GM12874 (cell line): ENCODE data around the gene KPTN.

ENCODE experiments used
- TF ChIP-seq, protein P1 (sequence below): IDR thresholded peaks from 2 replicates; pipeline ENCODE4 v1.5.1; 2011; ENCODE audit warnings: low read depth, mild to moderate bottlenecking, control low read depth, low read length, moderate library complexity; ENCODE audit not compliant: insufficient read depth

Gene KPTN

DNA sequence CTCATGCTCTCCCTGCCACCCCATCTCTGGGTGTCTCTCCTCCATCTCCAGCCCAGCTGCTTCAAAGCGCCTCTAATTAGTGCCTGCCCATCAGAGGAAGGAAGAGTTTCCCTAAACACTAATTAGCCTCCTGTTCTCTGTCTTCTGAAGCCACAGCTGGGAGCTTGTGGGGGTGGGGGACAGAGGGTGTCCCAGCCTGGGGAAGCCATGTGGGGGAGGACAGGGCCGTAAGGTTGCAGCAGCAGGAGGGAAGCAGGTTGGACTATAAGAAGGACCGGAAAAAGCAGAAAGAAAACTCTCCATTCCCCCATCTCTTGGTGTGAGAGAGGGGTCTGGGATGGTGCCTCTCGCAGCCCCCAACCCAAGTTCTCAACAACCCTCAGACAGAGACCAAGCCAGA lies 38.5 kb downstream of the KPTN start:
- TF ChIP-seq, protein P1, sequence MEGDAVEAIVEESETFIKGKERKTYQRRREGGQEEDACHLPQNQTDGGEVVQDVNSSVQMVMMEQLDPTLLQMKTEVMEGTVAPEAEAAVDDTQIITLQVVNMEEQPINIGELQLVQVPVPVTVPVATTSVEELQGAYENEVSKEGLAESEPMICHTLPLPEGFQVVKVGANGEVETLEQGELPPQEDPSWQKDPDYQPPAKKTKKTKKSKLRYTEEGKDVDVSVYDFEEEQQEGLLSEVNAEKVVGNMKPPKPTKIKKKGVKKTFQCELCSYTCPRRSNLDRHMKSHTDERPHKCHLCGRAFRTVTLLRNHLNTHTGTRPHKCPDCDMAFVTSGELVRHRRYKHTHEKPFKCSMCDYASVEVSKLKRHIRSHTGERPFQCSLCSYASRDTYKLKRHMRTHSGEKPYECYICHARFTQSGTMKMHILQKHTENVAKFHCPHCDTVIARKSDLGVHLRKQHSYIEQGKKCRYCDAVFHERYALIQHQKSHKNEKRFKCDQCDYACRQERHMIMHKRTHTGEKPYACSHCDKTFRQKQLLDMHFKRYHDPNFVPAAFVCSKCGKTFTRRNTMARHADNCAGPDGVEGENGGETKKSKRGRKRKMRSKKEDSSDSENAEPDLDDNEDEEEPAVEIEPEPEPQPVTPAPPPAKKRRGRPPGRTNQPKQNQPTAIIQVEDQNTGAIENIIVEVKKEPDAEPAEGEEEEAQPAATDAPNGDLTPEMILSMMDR, result no peak

DNA sequence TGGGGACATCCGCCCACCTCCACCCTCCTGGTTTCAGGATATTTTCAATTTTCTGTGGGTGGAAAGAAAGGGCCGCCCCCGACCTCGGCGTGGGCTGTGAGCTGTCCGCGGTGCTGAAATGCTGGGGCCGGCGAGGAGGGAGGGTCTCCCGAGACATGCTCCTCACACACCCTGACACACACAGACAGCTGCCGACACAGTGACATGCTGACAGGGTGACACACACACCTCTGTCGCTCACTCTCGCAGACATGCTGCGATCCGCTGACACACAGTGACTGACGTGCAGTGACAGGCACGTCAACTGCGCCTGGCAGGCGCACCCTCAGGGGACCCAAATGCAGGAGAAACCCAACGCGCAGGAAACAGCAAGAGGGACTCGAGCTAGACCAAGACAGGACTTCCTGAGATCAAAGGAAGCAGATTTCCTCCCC lies 39.6 kb downstream of the KPTN start:
- TF ChIP-seq, protein P1, result no peak

DNA sequence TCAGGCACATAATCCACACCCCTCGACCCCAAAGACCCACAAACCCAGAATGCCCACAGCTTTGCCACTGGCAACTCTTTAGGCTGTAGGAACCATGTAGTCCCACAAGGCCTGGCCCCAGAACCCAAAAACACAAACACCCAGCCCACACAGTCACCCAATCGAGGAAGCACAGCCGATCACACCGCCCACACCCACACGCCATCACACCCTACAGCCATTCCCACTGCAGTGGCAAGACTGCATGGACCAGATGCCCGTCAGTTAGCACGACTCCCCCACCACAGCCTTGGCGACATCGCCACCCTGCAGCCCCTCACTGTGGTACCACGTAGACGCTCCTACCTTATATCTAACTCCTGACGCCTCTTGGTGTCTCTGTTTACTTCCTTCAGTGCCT lies 40.7 kb downstream of the KPTN start:
- TF ChIP-seq, protein P1, result no peak

DNA sequence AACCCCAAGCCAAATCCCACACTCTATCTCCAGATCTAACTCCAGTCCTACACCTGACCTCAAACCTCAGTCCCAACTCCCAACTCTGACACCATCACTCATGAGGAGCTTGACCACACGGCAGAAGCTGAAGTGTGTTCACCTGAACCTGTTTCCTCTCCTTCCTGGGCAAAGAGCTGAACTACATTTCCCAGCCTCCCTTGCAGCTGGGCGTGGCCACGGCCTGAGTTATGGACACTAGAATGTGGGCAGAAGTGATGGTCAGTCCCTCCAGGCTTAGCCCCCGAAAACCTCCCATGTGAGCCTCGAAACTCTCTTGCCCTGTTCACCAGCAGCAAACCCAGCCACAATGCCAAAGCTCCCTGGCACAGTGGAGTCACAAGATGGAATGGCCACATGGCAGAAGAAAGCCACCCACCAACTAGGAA lies 45.2 kb downstream of the KPTN start:
- TF ChIP-seq, protein P1, result no peak

DNA sequence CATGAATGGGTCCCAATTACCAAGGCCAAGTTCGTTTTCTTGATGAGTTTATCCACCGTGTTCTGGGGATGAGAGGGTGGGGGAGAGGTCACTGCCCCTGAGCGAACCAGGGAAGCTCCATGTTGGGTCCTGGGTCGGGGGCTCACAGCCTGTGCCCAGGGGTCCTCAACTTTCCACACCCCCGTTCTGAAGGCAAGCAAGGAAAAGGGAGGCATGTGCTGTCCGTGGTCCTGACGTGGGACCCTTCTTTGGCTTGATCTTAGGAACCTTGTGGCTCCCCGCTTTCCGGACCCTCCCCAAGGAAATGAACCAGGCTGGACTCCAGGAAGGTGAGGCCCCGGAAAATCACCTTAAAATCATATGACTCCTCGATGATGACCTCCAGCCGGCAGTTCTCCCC lies 46.5 kb downstream of the KPTN start:
- TF ChIP-seq, protein P1, result no peak

DNA sequence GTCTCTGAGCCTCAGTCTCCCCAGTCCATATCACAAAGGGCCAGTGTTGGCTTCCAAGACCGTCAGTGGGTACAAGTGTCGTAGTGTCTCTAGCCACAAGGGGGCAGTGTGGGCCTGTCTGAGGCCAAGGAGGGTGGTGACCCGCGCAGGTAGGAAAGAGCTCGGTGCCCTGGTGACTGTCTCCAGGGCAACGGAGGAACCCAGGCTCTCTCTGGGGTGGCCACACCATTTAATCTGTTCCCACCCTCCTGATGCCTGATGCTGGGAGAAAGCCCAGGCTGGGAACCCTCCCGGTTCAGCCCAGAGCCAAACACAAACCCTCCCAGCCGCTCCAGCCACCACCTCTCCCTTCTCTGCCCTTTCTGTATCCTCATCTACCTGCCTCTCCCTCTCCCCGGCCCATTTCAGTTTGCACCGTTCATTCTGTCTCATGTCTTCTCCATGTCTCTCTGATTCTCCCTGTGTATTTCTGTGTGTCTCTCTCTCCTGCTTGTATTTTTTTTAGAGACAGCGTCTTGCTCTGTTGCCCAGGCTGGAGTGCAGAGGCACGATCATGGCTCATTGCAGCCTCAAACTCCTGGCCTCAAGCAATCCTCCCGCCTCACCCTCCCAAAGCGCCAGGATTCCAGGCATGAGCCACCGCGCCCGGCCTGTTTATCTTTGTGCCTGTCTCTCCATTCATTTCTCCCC lies 47.2 kb downstream of the KPTN start:
- TF ChIP-seq, protein P1, result peak; percentile 83

DNA sequence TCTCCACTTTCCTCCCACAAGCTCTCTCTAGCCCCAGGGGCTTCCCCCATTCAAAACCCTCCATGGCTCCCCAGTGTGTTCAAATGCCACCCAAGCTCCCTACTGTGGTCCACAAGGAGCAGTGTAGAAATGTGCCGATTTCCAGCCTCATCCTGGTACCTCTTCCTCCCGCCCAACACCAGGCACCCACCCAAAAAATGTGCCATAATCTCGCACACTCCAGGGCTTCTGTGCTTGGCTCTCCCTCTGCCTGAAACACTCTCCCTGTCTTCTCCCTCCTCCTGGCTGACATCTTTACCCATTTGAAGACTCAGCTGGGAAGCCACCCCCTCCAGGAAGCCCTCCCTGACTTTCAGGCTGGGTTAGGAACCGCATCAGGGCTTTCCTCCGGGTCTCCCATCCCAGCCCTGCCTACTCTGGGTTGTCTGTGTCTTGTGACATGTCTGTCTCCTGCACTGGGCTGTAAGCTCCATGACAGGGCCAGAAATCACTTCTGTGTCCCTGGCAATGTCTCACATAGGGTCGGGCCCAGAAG lies 48.1 kb downstream of the KPTN start:
- TF ChIP-seq, protein P1, result no peak
